GM12864 (cell line): ENCODE results near the gene CTU2.

ENCODE experiments used
- DNase-seq: peaks from one replicate; pipeline ENCODE4 v3.0.0-alpha.2; 2011; ENCODE audit warnings: low read depth
- H3K4me3 ChIP-seq: 2 replicates; pipeline ENCODE4 v1.5.1; 2011; ENCODE audit warnings: mild to moderate bottlenecking, low read depth, low read length, control low read depth
- TF ChIP-seq, protein P1 (sequence below): IDR thresholded peaks from 2 replicates; pipeline ENCODE4 v1.5.1; 2011; ENCODE audit warnings: low read depth, mild to moderate bottlenecking, moderate library complexity, low read length, control low read depth, inconsistent platforms; ENCODE audit errors: missing control alignments

The CTU2 gene

DNA sequence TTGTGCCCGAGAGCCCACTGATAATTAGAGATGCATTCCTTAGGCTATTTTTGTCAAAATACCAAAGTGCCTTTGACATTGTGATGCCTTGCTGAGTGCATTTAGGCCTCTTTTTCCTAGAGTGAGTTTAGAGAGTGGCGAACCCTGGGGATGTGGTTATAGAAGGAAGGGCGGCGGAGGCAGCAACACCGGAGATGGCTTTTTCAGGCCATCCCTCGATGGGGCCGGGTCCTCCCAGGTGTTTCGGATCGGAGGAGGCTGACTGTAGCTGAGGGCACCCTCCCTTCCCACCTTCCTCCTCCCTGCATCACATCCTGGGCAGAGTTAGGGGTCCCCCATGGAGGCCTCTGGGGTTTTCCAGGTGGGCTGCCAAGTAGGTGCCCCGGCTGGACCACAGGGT is 13.4 kb upstream of the CTU2 start:
- TF ChIP-seq, protein P1, sequence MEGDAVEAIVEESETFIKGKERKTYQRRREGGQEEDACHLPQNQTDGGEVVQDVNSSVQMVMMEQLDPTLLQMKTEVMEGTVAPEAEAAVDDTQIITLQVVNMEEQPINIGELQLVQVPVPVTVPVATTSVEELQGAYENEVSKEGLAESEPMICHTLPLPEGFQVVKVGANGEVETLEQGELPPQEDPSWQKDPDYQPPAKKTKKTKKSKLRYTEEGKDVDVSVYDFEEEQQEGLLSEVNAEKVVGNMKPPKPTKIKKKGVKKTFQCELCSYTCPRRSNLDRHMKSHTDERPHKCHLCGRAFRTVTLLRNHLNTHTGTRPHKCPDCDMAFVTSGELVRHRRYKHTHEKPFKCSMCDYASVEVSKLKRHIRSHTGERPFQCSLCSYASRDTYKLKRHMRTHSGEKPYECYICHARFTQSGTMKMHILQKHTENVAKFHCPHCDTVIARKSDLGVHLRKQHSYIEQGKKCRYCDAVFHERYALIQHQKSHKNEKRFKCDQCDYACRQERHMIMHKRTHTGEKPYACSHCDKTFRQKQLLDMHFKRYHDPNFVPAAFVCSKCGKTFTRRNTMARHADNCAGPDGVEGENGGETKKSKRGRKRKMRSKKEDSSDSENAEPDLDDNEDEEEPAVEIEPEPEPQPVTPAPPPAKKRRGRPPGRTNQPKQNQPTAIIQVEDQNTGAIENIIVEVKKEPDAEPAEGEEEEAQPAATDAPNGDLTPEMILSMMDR: no peak

DNA sequence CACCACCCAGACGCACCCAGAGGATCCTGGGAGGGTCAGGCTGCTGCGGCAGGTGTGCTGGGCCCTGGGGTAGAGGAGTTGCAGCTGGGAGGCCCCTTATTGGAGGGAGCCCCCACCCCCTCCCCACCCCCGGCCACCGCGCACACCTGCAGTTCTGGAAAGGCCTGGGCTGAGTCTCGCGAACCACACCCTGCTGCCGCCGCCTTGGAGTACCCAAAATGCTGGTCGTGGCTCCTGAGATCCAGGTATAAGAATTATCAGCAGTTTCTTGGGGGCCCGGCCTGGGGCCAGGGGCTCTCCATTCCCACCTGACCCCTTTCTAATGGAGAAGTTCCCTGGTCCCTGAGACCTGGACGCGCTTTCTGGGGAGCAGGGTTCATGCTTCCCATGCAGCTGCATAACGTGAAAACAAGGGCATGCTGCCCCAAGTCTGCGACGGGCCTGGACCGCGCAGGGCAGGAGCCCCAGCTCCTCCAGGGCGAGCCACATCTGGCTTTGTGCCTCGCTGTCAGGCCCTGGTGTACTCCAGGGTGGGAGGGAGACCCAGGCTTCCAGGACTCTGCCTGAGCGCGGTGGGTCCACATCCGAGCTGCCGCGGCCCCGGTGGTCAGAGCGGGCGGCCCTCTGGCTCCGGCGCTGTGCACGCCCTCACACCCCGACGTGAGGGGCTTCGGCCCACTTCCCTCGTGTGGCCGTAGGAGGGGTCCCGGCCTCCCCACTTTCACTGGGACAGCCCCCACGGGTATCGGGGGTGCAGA is 12.7 kb upstream of the CTU2 start:
- no peak overlapping the region for H3K4me3 ChIP-seq
- no peak for DNase-seq
- TF ChIP-seq, protein P1: no peak

More for the DNA sequence above, 13.4 kb upstream of the CTU2 start:
- no peak for DNase-seq
- no peak overlapping the region for H3K4me3 ChIP-seq

- H3K4me3 ChIP-seq: no peak overlapping the region
- no peak for DNase-seq
- TF ChIP-seq, protein P1: no peak
Measured at GRCh38 chr16:88694221-88695087, 11.8 kb upstream of the CTU2 start.

DNA sequence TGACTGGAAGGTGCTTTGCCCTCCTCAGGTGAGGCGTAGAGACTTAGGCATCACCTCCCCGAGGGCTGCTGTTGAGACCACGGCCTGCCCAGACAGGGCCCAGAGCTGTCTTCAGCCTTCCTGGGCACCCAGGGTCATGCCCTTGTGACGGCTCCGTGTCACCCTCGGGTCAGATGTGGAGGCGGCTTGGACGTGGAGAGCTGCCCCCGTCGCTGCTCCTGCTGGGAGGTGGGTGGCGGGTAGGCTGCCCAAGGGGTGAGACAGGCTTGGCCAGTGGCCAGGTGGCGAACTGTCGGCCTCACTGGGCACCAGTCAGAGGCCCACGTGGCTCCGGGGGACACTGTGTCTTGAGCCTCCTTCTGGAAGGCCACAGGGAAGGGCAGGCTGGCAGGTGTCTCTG is 11.1 kb upstream of the CTU2 start:
- TF ChIP-seq, protein P1: no peak
- no peak for DNase-seq

GRCh38 chr16:88695753-88696152 is 10.6 kb upstream of the CTU2 start:
- TF ChIP-seq, protein P1: no peak
- no peak for DNase-seq
- no peak overlapping the region for H3K4me3 ChIP-seq

More for the DNA sequence above, 11.1 kb upstream of the CTU2 start:
- H3K4me3 ChIP-seq: no peak overlapping the region

- TF ChIP-seq, protein P1: no peak
- no peak overlapping the region for H3K4me3 ChIP-seq
- DNase-seq: no peak
Measured at GRCh38 chr16:88696441-88696840, 9.9 kb upstream of the CTU2 start.
